OCI-LY1 (cell line): Measurements from ENCODE around the gene MYO5C.

Source experiments
- H2AFZ ChIP-seq: fragments of 200-600 bp; sonication (generic), shearing (Covaris generic); 2 replicates; pipeline ENCODE4 v1.6.0; 2014; ENCODE audit warnings: antibody characterized with exemption, mild to moderate bottlenecking, low read length
- H3F3A ChIP-seq: fragments of 200-600 bp; sonication (generic), shearing (Covaris generic); 2 replicates; pipeline ENCODE4 v1.6.0; 2014; ENCODE audit warnings: mild to moderate bottlenecking, antibody characterized with exemption, low read length, moderate library complexity; ENCODE audit not compliant: insufficient read depth
- H3K27ac ChIP-seq: fragments of 200-600 bp; sonication (generic); 2 replicates; pipeline ENCODE4 v1.5.1; 2014; ENCODE audit warnings: low read length, mixed run types, mild to moderate bottlenecking, low read depth; ENCODE audit not compliant: poor library complexity, severe bottlenecking
- H3K27me3 ChIP-seq: fragments of 200-600 bp; sonication (generic); 2 replicates; pipeline ENCODE4 v1.6.0; 2014; ENCODE audit warnings: antibody characterized with exemption, mild to moderate bottlenecking, low read length, moderate library complexity; ENCODE audit not compliant: insufficient read depth
- H3K36me3 ChIP-seq: fragments of 200-600 bp; sonication (generic); 2 replicates; pipeline ENCODE4 v1.6.1; 2014; ENCODE audit warnings: mild to moderate bottlenecking, antibody characterized with exemption, low read length, moderate library complexity, mixed read lengths; ENCODE audit not compliant: insufficient read depth
- H3K4me1 ChIP-seq: fragments of 200-600 bp; sonication (generic); 2 replicates; pipeline ENCODE4 v1.5.1; 2014; ENCODE audit warnings: mild to moderate bottlenecking, low read length, moderate library complexity; ENCODE audit not compliant: insufficient read depth, severe bottlenecking
- H3K4me2 ChIP-seq: fragments of 200-600 bp; sonication (generic), shearing (Covaris generic); 2 replicates; pipeline ENCODE4 v1.6.1; 2014; ENCODE audit warnings: low read length
- H3K4me3 ChIP-seq: fragments of 200-600 bp; sonication (generic); 2 replicates; pipeline ENCODE4 v1.5.1; 2014; ENCODE audit warnings: low read length, low read depth, mild to moderate bottlenecking, mixed read lengths; ENCODE audit not compliant: poor library complexity, severe bottlenecking
- H3K79me2 ChIP-seq: fragments of 200-600 bp; shearing (Covaris generic); 2 replicates; pipeline ENCODE4 v1.6.1; 2016; ENCODE audit warnings: mixed run types, low read length, mixed read lengths; ENCODE audit not compliant: insufficient read depth
- H3K9ac ChIP-seq: fragments of 200-600 bp; sonication (generic), shearing (Covaris generic); 2 replicates; pipeline ENCODE4 v1.6.1; 2014; ENCODE audit warnings: mild to moderate bottlenecking, low read length, mixed read lengths
- H3K9me2 ChIP-seq: fragments of 200-600 bp; sonication (generic), shearing (Covaris generic); 2 replicates; pipeline ENCODE4 v1.6.1; 2014; ENCODE audit warnings: low read depth, mild to moderate bottlenecking, low read length, mixed read lengths
- H3K9me3 ChIP-seq: fragments of 200-600 bp; shearing (Covaris generic); 2 replicates; pipeline ENCODE4 v1.6.1; 2014; ENCODE audit warnings: low read length, mixed read lengths
- H4K20me1 ChIP-seq: fragments of 200-600 bp; sonication (generic), shearing (Covaris generic); 2 replicates; pipeline ENCODE4 v1.6.0; 2016; ENCODE audit warnings: mild to moderate bottlenecking, low read length; ENCODE audit not compliant: insufficient read depth
- EZH2 ChIP-seq: fragments of 200-600 bp; sonication (generic), shearing (Covaris generic); IDR thresholded peaks from 2 replicates; pipeline ENCODE4 v1.8.0; 2017; ENCODE audit warnings: borderline replicate concordance, mixed run types, mild to moderate bottlenecking, antibody characterized with exemption, low read length, moderate library complexity, mixed read lengths
- TF ChIP-seq, protein P1 (sequence below): fragments of 200-600 bp; sonication (generic), shearing (Covaris generic); IDR thresholded peaks from 2 replicates; pipeline ENCODE4 v1.5.1; 2017; ENCODE audit warnings: mild to moderate bottlenecking, antibody characterized with exemption, low read length, moderate library complexity, mixed read lengths

Gene MYO5C

DNA sequence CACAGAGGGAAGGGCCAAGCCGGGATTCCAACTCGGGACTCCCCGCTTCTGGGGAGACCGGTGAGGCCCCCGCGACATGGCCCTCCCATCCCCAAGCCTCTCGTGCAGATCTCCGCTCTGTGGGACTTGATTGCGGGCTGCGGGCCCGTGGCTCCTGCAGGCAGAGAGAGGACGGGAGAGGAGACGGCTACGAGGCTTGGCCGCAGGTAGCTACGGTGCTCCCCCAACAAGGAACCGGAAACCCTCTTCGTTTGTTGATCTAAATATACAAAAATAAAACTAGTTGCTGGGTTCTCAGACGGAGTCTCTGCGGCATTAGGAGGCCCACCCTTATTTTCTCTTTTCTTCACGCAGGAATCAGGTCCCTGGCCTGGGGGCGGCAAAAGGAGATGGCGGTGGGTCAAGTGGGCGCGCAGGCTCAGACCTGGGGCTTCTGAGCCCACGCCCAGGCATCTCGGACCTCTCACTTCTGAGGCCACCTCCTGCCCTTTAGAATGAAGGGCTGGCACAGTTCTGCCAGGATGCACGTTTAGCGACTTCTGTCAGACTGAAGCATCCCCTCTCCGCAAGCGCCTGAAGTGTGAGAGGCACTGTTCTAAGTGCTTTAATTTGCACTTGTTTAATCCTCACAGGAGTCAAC lies 115.3 kb downstream of the MYO5C start:
- TF ChIP-seq EZH2 = no peak
- TF ChIP-seq, protein P1, sequence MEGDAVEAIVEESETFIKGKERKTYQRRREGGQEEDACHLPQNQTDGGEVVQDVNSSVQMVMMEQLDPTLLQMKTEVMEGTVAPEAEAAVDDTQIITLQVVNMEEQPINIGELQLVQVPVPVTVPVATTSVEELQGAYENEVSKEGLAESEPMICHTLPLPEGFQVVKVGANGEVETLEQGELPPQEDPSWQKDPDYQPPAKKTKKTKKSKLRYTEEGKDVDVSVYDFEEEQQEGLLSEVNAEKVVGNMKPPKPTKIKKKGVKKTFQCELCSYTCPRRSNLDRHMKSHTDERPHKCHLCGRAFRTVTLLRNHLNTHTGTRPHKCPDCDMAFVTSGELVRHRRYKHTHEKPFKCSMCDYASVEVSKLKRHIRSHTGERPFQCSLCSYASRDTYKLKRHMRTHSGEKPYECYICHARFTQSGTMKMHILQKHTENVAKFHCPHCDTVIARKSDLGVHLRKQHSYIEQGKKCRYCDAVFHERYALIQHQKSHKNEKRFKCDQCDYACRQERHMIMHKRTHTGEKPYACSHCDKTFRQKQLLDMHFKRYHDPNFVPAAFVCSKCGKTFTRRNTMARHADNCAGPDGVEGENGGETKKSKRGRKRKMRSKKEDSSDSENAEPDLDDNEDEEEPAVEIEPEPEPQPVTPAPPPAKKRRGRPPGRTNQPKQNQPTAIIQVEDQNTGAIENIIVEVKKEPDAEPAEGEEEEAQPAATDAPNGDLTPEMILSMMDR = no peak
- Histone ChIP-seq H2AFZ (no peak overlapping the region), H3K9me3 (no peaks in the 10 kb centered on the region), H3K79me2 (peaks cover 18% of the 10 kb centered on the region), H3F3A (peaks cover 3% of the 10 kb centered on the region; the same call in 1 of the 2 replicates), H3K9me2 (no peaks in the 10 kb centered on the region), H4K20me1 (no peaks in the 10 kb centered on the region), H3K9ac (peak overlapping the region; percentile 83), H3K36me3 (no peaks in the 10 kb centered on the region), H3K4me3 (peak overlapping the region; percentile 81), H3K27ac (peak overlapping the region; percentile 92), H3K4me2 (peak overlapping the region; percentile 94), H3K27me3 (no peaks in the 10 kb centered on the region), H3K4me1 (peaks cover 51% of the 10 kb centered on the region)

DNA sequence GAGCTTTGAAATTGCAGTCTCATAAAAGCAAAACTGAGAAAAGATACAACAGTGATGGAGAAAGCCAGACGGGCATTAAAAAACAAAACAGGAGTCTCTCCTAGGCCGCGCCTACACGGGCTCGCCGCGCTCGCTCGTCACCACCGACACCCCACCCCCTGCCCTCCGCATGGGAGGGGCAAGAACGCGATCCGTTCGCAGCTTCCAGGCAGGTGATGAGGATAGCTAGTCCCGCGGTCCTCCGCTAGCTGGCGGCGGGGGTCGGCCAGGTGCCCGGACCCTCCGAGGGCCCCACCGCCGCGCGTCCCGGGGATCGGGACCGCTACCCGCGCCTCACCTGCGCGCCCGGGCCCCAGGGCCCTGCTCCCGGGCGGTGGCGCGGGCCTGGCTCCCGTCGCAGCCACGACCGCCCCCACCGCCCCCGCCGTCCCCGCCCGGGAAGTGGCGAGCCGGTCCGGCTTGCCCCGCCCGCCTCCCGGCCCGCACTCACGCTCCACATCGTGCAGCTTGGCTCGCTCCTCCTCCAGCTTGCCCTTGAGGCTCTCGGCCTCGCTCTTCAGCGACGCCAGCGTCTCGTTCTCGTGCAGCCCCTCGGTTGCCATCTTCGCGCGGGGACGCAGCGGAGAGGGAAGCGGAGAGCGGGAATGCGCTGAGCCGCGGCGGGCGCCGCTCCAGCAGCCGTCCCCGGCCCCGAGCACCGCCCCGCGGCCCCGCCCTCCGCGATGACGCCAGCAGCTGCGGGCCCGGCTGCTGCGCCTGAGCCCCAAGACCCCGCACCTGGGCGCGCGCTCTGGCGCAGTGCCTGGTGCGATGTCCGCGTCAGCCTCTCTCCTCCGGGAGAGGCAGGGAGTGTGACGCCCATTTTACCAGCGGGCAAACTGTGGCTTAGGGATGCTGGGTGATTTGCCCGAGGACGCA lies 116.1 kb downstream of the MYO5C start:
- no peaks in the 10 kb centered on the region for H3K9me2 ChIP-seq
- H2AFZ ChIP-seq = no peak overlapping the region
- H3K4me1 ChIP-seq = peaks cover 51% of the 10 kb centered on the region
- peaks cover 18% of the 10 kb centered on the region for H3K79me2 ChIP-seq
- H3K36me3 ChIP-seq = no peaks in the 10 kb centered on the region
- H3K27ac ChIP-seq = peak overlapping the region; percentile 92
- H3F3A ChIP-seq = peaks cover 3% of the 10 kb centered on the region; the same call in 1 of the 2 replicates
- no peak for TF ChIP-seq EZH2
- TF ChIP-seq, protein P1 = no peak
- no peaks in the 10 kb centered on the region for H3K27me3 ChIP-seq
- H3K9me3 ChIP-seq = no peaks in the 10 kb centered on the region
- peak overlapping the region; percentile 81 for H3K4me3 ChIP-seq
- H3K4me2 ChIP-seq = peak overlapping the region; percentile 94
- no peaks in the 10 kb centered on the region for H4K20me1 ChIP-seq
- peak overlapping the region; percentile 83 for H3K9ac ChIP-seq

DNA sequence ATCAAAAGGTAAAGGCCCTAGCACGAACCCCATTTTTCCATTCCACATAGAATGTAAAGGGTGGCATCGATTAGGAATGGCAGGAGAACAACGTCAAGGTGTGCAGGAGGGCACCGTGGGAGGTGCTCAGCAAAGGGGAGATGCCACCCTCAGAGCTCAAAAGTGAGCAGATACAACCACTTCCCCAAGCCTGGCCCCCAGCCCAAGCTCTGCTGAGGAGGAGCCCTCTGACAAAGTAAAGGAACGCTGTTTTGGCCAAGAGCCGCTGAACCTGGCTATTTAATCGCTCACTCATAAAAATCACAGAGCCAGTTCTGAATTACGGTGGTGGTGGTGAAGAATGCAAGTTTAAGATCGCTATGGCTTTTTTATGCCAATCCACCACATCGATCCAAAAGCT lies 116.8 kb downstream of the MYO5C start:
- no peaks in the 10 kb centered on the region for H3K9me3 ChIP-seq
- H3K27me3 ChIP-seq = no peaks in the 10 kb centered on the region
- peak overlapping the region; percentile 83 for H3K9ac ChIP-seq
- H3F3A ChIP-seq = peaks cover 3% of the 10 kb centered on the region; the same call in 1 of the 2 replicates
- H3K4me1 ChIP-seq = peaks cover 51% of the 10 kb centered on the region
- H3K79me2 ChIP-seq = peaks cover 20% of the 10 kb centered on the region
- H3K27ac ChIP-seq = peak overlapping the region; percentile 77
- H4K20me1 ChIP-seq = no peaks in the 10 kb centered on the region
- TF ChIP-seq, protein P1 = no peak
- no peak for TF ChIP-seq EZH2
- H3K9me2 ChIP-seq = no peaks in the 10 kb centered on the region
- H3K36me3 ChIP-seq = peaks cover 1% of the 10 kb centered on the region; the same call in 1 of the 2 replicates
- peak overlapping the region; percentile 94 for H3K4me2 ChIP-seq
- H2AFZ ChIP-seq = no peak overlapping the region
- peak overlapping the region; percentile 81 for H3K4me3 ChIP-seq
